ENCODE data around the gene ENOX2.

ENOX2 gene

GRCh38 chrX:130694983-130695382 is 208.0 kb downstream of the ENOX2 start:
- DNase-seq, result peak; percentile 44

DNA sequence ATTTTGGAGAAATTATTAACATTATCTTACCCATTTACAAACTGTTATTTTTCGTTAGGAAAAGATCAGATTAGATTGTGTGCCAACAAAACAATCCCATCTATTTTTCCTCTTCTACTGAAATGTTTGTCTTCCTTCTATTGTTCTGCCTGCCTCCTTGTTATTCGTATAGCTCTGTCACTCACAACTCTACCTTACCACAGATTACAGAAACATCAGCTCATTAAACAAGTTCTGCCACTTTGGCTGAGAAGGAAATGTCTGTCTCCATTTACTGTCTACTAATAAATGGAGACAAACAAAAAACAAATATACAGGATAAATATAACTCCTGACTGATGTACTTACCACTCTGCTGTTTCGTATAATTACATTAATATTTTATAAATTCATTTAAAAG is 211.4 kb downstream of the ENOX2 start:
- DNase-seq, result no peak

- DNase-seq, result no peak
These were observed 214.6 kb downstream of the ENOX2 start for GRCh38 chrX:130688360-130688759.

DNA sequence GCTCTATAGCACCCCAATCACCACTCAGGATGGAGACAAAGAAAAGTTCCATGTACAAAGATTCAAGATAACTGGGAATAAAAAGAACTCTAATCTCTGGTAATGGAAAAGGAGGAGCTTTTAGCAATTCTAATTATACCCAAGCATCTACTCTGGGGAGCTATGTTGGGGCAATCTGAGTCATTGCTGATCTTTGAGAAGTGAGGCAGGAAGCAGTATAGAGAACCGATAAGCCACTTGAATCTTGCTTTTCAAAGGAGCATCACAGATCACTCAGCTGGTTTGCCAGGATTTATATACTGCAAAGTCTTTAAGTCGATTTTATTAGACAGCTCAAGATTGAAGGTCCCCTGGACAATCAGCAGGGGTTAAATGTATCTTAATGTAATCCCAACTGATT is 220.0 kb downstream of the ENOX2 start:
- no peak for DNase-seq

GRCh38 chrX:130680164-130681035 is 222.6 kb downstream of the ENOX2 start:
- peak; percentile 40 for DNase-seq

GRCh38 chrX:130676861-130677260 is 226.1 kb downstream of the ENOX2 start:
- DNase-seq, result no peak

DNA sequence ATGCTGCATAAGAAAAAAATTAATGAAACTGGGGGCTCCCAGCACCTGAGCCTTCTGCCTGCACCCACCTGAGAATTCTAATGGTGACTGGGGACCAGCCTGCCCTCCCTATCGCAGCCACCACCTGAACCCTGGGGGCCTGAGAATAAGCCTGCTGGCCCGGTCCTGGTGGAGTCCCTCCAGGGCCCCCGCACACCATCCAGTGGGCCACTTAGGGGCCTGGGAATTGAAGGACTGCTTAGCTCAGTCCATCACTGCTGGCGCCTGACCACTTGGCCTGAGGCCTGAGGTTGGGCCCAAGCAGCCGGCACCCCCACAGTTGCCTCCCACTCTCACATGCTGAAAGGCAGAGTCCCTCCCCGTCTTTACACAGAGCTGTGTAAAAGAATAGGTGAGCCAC is 230.8 kb downstream of the ENOX2 start:
- no peak for DNase-seq

- no peak for DNase-seq
These were observed 233.8 kb downstream of the ENOX2 start for GRCh38 chrX:130669233-130669632.

DNA sequence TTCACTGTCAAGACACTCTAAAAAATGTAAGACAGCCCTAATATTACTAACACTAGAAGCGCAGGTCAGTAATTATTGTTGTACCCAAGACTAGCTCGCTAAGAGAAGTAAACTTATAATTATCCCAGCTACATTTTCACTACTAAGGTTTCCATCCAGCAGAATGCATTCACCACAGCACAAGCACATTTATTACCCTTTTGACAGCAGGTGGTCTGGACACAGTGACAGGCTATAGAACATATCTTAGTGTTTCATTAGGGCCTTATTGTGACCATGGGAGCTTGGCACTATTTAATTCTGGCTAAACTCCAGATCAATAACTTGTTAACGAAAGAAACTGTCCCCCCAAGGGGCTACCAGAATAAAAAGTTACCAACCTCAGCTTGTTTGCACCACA is 237.7 kb downstream of the ENOX2 start:
- no peak for DNase-seq

DNA sequence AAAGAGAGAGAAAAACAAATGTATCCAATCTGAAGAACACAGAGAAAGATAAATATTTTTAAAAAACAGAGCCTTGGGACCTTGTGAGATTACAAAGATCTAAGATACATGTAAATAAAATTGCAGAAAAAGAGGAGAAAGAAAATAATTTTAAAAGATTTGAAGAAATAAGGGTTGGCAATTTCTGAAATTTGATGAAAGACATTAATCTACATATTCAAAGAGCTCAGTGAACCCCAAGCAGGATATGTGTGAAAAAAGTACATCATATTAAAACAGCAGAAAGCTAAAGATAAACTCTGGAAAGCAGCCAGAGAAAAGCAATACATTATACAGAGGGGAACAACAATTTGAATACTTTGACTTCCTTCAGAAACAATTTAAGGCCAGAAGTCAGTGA is 244.7 kb downstream of the ENOX2 start:
- DNase-seq, result peak; percentile 1

GRCh38 chrX:130654409-130654950 is 248.5 kb downstream of the ENOX2 start:
- no peak for DNase-seq

DNA sequence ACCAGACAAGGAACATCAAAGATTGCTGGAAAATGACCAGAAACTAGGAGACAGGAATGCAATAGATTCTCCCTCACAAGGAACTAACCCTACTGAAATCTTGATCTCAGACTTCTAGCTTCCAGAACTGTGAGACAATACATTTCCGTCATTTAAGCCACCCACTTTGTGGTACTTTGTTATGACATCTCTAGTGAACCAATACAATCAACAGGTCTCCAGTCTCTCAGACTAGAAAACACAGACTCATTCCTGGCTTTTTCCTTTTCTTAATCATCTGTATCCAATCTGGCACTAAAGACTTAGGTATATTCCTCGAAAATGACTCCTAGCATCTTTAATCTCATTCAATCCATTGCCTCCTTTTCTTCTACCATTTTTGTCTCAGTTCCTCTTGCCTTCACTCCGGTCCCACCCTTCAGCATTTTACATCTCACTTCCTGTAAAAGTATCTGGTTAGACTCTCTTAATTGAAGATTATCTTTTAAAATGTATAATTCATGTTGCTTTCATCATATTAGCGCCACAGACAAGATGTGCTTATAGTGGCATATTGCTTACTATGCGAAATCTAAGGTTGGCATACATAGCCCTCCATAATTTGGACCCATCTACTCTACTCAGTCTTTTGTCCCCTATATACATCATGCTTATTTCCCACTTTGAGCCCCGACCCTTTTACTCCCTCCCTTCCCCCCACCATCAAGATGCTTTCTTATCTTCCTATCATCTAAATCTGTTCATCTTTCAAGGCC is 250.0 kb downstream of the ENOX2 start:
- no peak for DNase-seq

- no peak for DNase-seq
These were observed 253.3 kb downstream of the ENOX2 start for GRCh38 chrX:130649738-130650137.

- DNase-seq, result no peak
These were observed 255.5 kb downstream of the ENOX2 start for GRCh38 chrX:130647468-130647867.

DNA sequence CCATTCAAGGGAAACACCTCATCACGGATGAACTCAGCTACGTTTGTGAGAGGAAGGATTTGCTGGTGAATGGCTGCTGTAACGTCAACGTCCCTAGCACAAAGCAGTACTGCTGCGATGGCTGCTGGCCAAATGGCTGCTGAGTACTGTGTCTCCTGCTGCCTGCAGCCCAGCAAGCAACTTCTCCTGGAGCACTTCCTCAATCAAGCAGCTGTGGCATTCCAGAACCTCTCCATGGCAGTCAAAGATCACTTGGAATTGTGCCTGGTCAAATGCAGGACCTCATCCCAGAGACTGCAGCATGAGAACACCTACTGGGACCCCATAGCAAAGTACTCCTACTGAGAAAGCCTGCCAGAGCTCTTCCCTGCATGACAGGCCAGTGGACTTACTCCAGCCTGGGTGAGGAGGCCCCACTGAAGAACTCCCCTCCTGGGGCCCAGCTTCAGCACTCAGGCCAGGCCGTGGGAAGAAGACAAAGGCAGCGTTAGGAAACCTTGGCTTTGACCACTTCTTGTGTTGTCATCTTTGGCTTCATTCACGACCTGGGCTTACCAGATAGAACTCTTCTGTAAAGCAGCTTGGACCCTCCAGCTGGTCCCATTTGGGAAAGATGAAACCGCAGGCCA is 256.9 kb downstream of the ENOX2 start:
- DNase-seq, result no peak

GRCh38 chrX:130637591-130637990 is 265.4 kb downstream of the ENOX2 start:
- DNase-seq, result no peak

DNA sequence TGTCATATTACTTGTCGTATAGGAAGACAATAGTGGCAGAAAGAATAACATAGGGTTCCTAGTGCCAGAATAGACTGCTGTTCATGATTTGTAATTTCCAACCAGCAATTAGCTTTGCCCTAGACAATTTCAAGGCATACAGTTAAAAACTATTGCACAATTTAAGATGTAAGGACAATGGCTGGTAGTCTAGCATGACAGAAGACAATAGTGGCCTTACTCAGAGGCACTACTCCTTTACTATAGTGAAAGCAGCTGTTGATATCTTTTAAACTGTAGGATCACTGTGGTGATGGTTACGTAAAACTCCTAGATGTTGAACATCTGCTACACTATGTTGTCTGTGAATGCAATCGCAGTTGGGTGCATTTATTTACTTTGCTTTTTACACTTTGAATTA is 266.7 kb downstream of the ENOX2 start:
- no peak for DNase-seq

DNA sequence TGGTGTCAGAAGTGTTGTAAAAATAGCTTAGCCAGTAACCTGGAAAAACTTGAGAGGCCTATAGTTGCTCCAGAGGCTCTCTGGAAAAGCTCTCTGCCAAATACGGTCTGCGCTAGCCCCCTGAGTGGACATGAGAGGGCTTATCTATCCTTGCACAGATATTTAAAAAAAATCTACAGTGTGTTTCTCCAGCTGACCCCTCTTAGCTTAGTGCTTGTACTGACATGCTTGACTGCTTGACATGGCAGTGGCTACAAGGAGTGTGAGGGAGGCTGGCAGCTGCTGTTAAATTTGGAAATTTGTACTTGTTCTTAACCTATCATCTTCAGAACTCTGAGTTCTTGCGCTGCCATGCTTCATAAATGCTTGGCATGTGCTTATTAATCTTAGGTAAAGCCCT is 272.0 kb downstream of the ENOX2 start:
- no peak for DNase-seq

DNA sequence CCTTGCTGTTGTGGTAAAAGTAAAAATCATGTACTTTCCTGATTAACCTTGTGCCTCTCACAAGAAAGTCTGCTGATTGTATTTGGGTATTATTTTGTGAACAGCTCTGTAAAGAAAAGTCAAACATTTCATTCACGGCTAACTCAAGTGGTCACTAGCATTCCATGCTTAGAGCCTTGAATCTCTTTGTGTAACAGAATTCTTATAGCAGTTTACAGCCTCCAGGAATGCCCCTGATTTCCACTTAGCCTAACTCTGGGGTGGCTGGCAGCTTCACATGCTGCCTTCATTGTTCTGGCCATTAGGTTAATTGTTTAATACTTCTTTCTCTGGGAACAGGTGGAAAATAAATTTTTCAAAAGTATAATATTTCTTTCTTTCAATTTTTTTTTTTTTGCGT is 274.5 kb downstream of the ENOX2 start:
- DNase-seq, result no peak

DNA sequence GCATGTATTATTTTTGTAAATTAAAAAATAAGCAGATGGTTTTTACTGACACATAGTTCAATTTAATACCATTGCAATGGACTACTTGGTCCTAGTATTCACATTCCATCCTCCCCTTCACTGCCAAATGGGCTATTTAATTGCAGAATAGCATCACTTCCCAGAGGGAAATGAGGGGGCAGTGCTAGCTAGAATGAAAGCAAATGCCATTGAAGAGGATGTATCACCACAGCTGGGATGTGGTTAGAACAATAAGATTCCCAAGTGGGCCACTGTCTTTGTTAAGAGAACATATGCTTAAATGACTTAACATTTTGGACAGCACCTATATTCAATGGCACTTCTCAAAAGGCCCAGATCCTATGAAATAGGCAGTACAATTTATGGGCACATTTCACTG is 276.5 kb downstream of the ENOX2 start:
- DNase-seq, result no peak

DNA sequence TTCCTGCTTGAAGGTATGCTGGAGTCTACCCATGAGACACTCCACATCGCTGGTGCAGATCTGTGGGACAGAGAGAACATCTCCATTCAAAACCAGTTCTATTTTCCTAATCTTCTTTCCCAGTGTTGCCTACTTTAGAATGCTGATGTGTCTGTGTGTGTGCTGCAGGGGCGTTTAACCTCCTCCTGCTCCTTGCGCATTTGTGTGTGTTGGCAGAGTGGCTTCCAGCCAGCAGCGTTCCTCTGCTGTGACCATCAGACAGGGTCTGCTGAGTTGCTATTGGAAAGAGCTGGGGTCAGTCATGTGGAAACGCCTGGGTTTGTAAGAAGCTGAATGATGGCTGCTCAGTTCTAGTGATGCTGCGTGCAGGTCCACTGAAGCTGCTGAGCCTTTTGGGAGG is 277.6 kb downstream of the ENOX2 start:
- no peak for DNase-seq

- no peak for DNase-seq
These were observed 279.5 kb downstream of the ENOX2 start for GRCh38 chrX:130623518-130623917.

DNA sequence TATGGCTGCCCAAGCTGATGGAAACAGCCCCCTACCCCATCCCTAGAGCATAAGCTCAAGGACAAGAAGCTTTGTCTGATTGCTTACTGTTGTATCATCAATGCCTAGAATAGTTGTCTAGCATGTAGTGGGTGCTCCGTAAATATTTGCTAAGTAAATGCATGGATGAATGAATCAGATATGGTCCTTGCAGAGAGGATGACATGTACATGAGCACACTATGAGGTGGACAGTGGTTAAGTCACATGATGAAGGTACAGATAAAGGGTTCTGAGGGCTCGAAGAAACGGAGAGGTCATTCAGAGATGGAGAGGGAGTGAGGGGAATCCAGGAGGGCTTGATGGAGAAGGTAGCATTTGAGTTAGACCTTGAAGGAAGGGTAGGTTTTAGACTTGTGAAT is 287.1 kb downstream of the ENOX2 start:
- no peak for DNase-seq

GRCh38 chrX:130607431-130607830 is 295.6 kb downstream of the ENOX2 start:
- no peak for DNase-seq

Data from OCI-M1 (cell line).